ENCODE measurements around the gene ATP2B2. TPM values are rescaled to one million over a fixed set of nuclear protein-coding genes. Genes with fewer than 3 reads are reported as not detected.

Gene ATP2B2
- total RNA-seq, 1 donor from 2014 or later, result not detected

- no peak for DNase-seq (ENCODE audit: low spot score)
- Histone ChIP-seq H2AFZ (replicated peaks) (no peak overlapping the region), H3K79me2 (ENCODE audit: low read depth) (no peaks in the 10 kb centered on the region), H3F3A (ENCODE audit: low read depth) (no peaks in the 10 kb centered on the region), H4K20me1 (ENCODE audit: low read depth) (no peaks in the 10 kb centered on the region), H3K4me3 (no peak overlapping the region), H3K4me1 (no peaks in the 10 kb centered on the region), H3K9ac (no peak overlapping the region), H3K9me3 (ENCODE audit: low read depth) (no peaks in the 10 kb centered on the region), H3K4me2 (no peak overlapping the region), H3K36me3 (no peaks in the 10 kb centered on the region), H3K27me3 (no peaks in the 10 kb centered on the region), H3K27ac (no peak overlapping the region)
- Mint-ChIP-seq H3K27me3 (ENCODE audit: insufficient read depth, low read depth) (peaks cover 6% of the 10 kb centered on the region), H3K4me1 (no peaks in the 10 kb centered on the region), H3K9me3 (peaks cover 10% of the 10 kb centered on the region), H3K36me3 (no peaks in the 10 kb centered on the region), H3K4me3 (no peak overlapping the region), H3K27ac (no peak overlapping the region)
- TF ChIP-seq EZH2phosphoT487 (IDR thresholded peaks at IDR 0.05) (no peak), CTCF (IDR thresholded peaks at IDR 0.05) (no peak), EZH2 (IDR thresholded peaks at IDR 0.05) (no peak)
Measured at GRCh38 chr3:10480871-10481378, 24.5 kb downstream of the ATP2B2 start.

- no peaks in the 10 kb centered on the region for H3K9me3 ChIP-seq (ENCODE audit: low read depth)
- no peak overlapping the region for H3K9ac ChIP-seq
- Mint-ChIP-seq H3K27ac (no peak overlapping the region), H3K27me3 (ENCODE audit: insufficient read depth, low read depth) (peaks cover 9% of the 10 kb centered on the region), H3K4me3 (no peak overlapping the region), H3K9me3 (peaks cover 10% of the 10 kb centered on the region), H3K36me3 (no peaks in the 10 kb centered on the region), H3K4me1 (peaks cover 3% of the 10 kb centered on the region)
- H3F3A ChIP-seq (ENCODE audit: low read depth), result no peaks in the 10 kb centered on the region
- no peak overlapping the region for H2AFZ ChIP-seq (replicated peaks)
- DNase-seq (ENCODE audit: low spot score), result no peak
- no peaks in the 10 kb centered on the region for H3K27me3 ChIP-seq
- no peaks in the 10 kb centered on the region for H3K36me3 ChIP-seq
- H3K79me2 ChIP-seq (ENCODE audit: low read depth), result no peaks in the 10 kb centered on the region
- no peaks in the 10 kb centered on the region for H4K20me1 ChIP-seq (ENCODE audit: low read depth)
- no peak overlapping the region for H3K4me3 ChIP-seq
- TF ChIP-seq EZH2 (IDR thresholded peaks at IDR 0.05) (no peak), CTCF (IDR thresholded peaks at IDR 0.05) (no peak), EZH2phosphoT487 (IDR thresholded peaks at IDR 0.05) (no peak)
- no peak overlapping the region for H3K27ac ChIP-seq
- H3K4me2 ChIP-seq, result no peak overlapping the region
- H3K4me1 ChIP-seq, result no peaks in the 10 kb centered on the region
Measured at GRCh38 chr3:10479311-10479710, 26.1 kb downstream of the ATP2B2 start.

GRCh38 chr3:10475983-10476382 lies 29.4 kb downstream of the ATP2B2 start:
- no peaks in the 10 kb centered on the region for H3F3A ChIP-seq (ENCODE audit: low read depth)
- peaks cover 10% of the 10 kb centered on the region for H3K9me3 Mint-ChIP-seq
- H3K27me3 ChIP-seq, result no peaks in the 10 kb centered on the region
- peaks cover 13% of the 10 kb centered on the region for H3K4me1 Mint-ChIP-seq
- no peak overlapping the region for H2AFZ ChIP-seq (replicated peaks)
- no peaks in the 10 kb centered on the region for H3K36me3 ChIP-seq
- H3K4me2 ChIP-seq, result no peak overlapping the region
- DNase-seq (ENCODE audit: low spot score), result no peak
- no peak overlapping the region for H3K9ac ChIP-seq
- no peaks in the 10 kb centered on the region for H4K20me1 ChIP-seq (ENCODE audit: low read depth)
- H3K27ac Mint-ChIP-seq, result no peak overlapping the region
- H3K36me3 Mint-ChIP-seq, result no peaks in the 10 kb centered on the region
- TF ChIP-seq EZH2 (IDR thresholded peaks at IDR 0.05) (no peak), CTCF (IDR thresholded peaks at IDR 0.05) (no peak), EZH2phosphoT487 (IDR thresholded peaks at IDR 0.05) (no peak)
- H3K79me2 ChIP-seq (ENCODE audit: low read depth), result no peaks in the 10 kb centered on the region
- no peaks in the 10 kb centered on the region for H3K9me3 ChIP-seq (ENCODE audit: low read depth)
- H3K27ac ChIP-seq, result no peak overlapping the region
- H3K4me1 ChIP-seq, result peaks cover 3% of the 10 kb centered on the region
- H3K27me3 Mint-ChIP-seq (ENCODE audit: insufficient read depth, low read depth), result peaks cover 21% of the 10 kb centered on the region
- no peak overlapping the region for H3K4me3 ChIP-seq
- no peak overlapping the region for H3K4me3 Mint-ChIP-seq
